CD4-positive, alpha-beta T cell (primary cell): ENCODE results near the gene SLC44A1. TPM values are rescaled to one million over a fixed set of nuclear protein-coding genes. Genes with fewer than 3 reads are reported as not detected.

Source experiments
- ATAC-seq: fragments of 200-7000 bp; cut with Tn5 transposase; one replicate; pipeline ENCODE4 v1.10.0; 2022; ENCODE audit warnings: mild to moderate bottlenecking; ENCODE audit not compliant: poor library complexity
- CTCF ChIA-PET: fragments of 350-600 bp; sonication (Branson Sonifier 250); formaldehyde crosslinking; loops from one replicate; lab custom pipeline; 2021; ENCODE audit warnings: antibody characterized with exemption, inconsistent platforms; lab: Charles Lee
- POLR2A ChIA-PET: fragments of 350-600 bp; sonication (Branson Sonifier 250); formaldehyde crosslinking; loops from one replicate; lab custom pipeline; 2021; ENCODE audit warnings: antibody characterized with exemption, inconsistent platforms; lab: Charles Lee
- DNase-seq, 14 experiments: peaks; one replicate each; pipeline ENCODE4 v3.0.0-alpha.2; 2013 to 2020; ENCODE audit warnings: mixed read lengths in 2 of 14
- H3K27ac ChIP-seq, 2 donors: one replicate each; pipeline versions ENCODE4 v1.5.1 to v1.7.0; 2013; ENCODE audit warnings: low read length in 2 of 2, low read depth in 1 of 2, mild to moderate bottlenecking in 1 of 2
- H3K27me3 ChIP-seq, 2 experiments: 1 replicate in 1 of 2; 2 replicates in 1 of 2; pipeline versions ENCODE4 v1.6.1 to v1.7.0; 2013; ENCODE audit warnings: low read length in 2 of 2, control low read depth in 1 of 2, mild to moderate bottlenecking in 1 of 2, moderate library complexity in 1 of 2; ENCODE audit not compliant: insufficient read depth in 2 of 2, control insufficient read depth in 1 of 2
- H3K36me3 ChIP-seq: one replicate; pipeline ENCODE4 v1.6.1; 2013; ENCODE audit warnings: low read length, control low read depth; ENCODE audit not compliant: insufficient read depth
- H3K4me1 ChIP-seq: one replicate; pipeline ENCODE4 v1.6.1; 2013; ENCODE audit warnings: low read length, control low read depth; ENCODE audit not compliant: insufficient read depth
- H3K4me3 ChIP-seq: one replicate; pipeline ENCODE4 v1.5.1; 2013; ENCODE audit warnings: mild to moderate bottlenecking, low read length, moderate library complexity
- H3K9me3 ChIP-seq, 2 experiments: 1 replicate in 1 of 2; 2 replicates in 1 of 2; pipeline versions ENCODE4 v1.6.1 to v1.7.0; 2013; ENCODE audit warnings: low read length in 2 of 2, mild to moderate bottlenecking in 2 of 2, control low read depth in 1 of 2, moderate library complexity in 1 of 2; ENCODE audit not compliant: control insufficient read depth in 1 of 2, insufficient read depth in 1 of 2
- H3K27ac Mint-ChIP-seq: one replicate; pipeline ENCODE4 v1.8.0; 2020; ENCODE audit warnings: mixed read lengths
- H3K27me3 Mint-ChIP-seq: one replicate; pipeline ENCODE4 v1.8.0; 2021; ENCODE audit warnings: mixed read lengths
- H3K36me3 Mint-ChIP-seq: one replicate; pipeline ENCODE4 v1.8.0; 2021; ENCODE audit warnings: low read depth, mixed read lengths
- H3K4me1 Mint-ChIP-seq: one replicate; pipeline ENCODE4 v1.8.0; 2021; ENCODE audit warnings: low read depth, mixed read lengths
- H3K4me3 Mint-ChIP-seq: one replicate; pipeline ENCODE4 v1.8.0; 2020; ENCODE audit warnings: mild to moderate bottlenecking, mixed read lengths
- H3K9me3 Mint-ChIP-seq: one replicate; pipeline ENCODE4 v1.8.0; 2020; ENCODE audit warnings: mixed read lengths
- intact Hi-C, 2 experiments: fragments of 100-400 bp; cut with DNase I in 1 of 2; cut with micrococcal nuclease in 1 of 2; formaldehyde crosslinking; loops; one replicate each; pipeline versions ENCODE4 v1.15.1 to v1.9.0; 2023 to 2025; cut with DNase I, micrococcal nuclease
- total RNA-seq, 174 experiments: library from RNA in 2 of 174; stranded (reverse) in 2 of 174; gene quantifications; one replicate each; pipeline ENCODE4 v1.2.3 and lab custom pipeline; 2021 to 2026
- TF ChIP-seq, protein P1 (sequence below): fragments of 200-600 bp; IDR thresholded peaks from one replicate; pipeline ENCODE4 v1.8.0; 2022; ENCODE audit warnings: antibody characterized with exemption, mild to moderate bottlenecking

SLC44A1 gene
- total RNA-seq, 2 experiments from 2014 or later: 5.1 to 5.9 TPM

DNA sequence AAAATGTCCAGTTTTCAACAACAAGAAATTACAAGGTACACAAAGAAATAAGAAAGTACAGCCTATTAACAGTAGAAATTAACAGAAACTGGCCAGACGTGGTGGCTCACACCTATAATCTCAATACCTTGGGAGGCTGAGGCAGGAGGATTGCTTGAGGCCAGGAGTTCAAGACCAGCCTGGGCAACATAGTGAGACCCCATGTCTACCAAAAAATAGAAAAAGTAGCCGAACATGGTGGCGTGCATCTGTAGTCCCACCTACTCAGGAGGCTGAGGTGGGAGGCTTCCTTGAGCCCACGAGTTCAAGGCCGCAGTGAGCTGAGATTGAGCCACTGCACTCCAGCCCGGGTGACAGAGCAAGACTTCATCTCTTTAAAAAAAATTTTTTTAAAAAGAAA, 161.9 kb downstream of the SLC44A1 start:
- intact Hi-C loops: loop anchor here in 1 of 2 experiments (5.0 kb wide), 1 partner anchor 414 kb away; no protein-coding TSS in a partner anchor
- H3K4me3 ChIP-seq: no peak overlapping the region
- Mint-ChIP-seq H3K4me1 (peaks cover 33% of the 10 kb centered on the region), H3K36me3 (peaks cover 4% of the 10 kb centered on the region), H3K4me3 (no peak overlapping the region), H3K9me3 (peaks cover 9% of the 10 kb centered on the region), H3K27ac (no peak overlapping the region), H3K27me3 (peaks cover 80% of the 10 kb centered on the region)
- no peak overlapping the region for H3K27ac ChIP-seq
- ChIA-PET CTCF (interaction anchor here (1.1 kb wide), 1 partner anchor 162 kb away, joined by 3 read pairs; the partner anchor contains the start of gene SLC44A1), POLR2A (interaction anchor here (0.8 to 1.9 kb wide), 2 partner anchors 278 to 291 kb away, joined by 3 to 8 read pairs; no protein-coding TSS in a partner anchor)
- peaks cover 25 to 39% of the 10 kb centered on the region in 2 experiments for H3K27me3 ChIP-seq
- H3K9me3 ChIP-seq: peaks cover 10 to 21% of the 10 kb centered on the region in 2 experiments
- no peaks in the 10 kb centered on the region for H3K36me3 ChIP-seq
- no peak for DNase-seq
- peaks cover 24% of the 10 kb centered on the region for H3K4me1 ChIP-seq
- TF ChIP-seq, protein P1, sequence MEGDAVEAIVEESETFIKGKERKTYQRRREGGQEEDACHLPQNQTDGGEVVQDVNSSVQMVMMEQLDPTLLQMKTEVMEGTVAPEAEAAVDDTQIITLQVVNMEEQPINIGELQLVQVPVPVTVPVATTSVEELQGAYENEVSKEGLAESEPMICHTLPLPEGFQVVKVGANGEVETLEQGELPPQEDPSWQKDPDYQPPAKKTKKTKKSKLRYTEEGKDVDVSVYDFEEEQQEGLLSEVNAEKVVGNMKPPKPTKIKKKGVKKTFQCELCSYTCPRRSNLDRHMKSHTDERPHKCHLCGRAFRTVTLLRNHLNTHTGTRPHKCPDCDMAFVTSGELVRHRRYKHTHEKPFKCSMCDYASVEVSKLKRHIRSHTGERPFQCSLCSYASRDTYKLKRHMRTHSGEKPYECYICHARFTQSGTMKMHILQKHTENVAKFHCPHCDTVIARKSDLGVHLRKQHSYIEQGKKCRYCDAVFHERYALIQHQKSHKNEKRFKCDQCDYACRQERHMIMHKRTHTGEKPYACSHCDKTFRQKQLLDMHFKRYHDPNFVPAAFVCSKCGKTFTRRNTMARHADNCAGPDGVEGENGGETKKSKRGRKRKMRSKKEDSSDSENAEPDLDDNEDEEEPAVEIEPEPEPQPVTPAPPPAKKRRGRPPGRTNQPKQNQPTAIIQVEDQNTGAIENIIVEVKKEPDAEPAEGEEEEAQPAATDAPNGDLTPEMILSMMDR: no peak
- ATAC-seq: no peak

DNA sequence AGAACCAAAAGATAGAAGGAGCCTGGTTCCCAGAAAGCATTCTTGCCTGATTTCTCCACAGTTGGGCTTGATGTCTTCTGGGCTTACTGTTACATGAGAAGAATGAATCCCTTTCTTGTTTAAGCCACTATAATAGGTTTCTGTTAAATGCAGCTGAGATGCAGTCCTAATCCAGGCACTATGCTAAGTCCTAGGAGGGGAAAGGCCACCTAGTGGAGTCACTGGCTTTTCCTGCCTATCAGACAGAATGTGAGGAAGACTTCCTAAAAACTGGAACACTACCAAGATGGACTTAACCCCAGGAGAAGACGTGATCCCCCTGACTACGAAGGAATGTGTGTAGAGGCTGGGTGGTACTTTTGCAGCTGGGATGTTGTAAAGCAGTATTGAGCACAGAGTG, 169.1 kb downstream of the SLC44A1 start:
- POLR2A ChIA-PET: interaction anchor here (0.9 kb wide), 1 partner anchor 550 kb away, joined by 3 read pairs; no protein-coding TSS in a partner anchor
- Mint-ChIP-seq H3K4me3 (no peak overlapping the region), H3K27ac (no peak overlapping the region), H3K27me3 (peaks cover 57% of the 10 kb centered on the region), H3K36me3 (no peaks in the 10 kb centered on the region), H3K9me3 (peaks cover 5% of the 10 kb centered on the region), H3K4me1 (peaks cover 4% of the 10 kb centered on the region)
- CTCF ChIA-PET: interaction anchor here (2.9 kb wide), 1 partner anchor 550 kb away, joined by 10 read pairs; no protein-coding TSS in a partner anchor
- TF ChIP-seq, protein P1: no peak
- Histone ChIP-seq H3K27me3 (peaks cover 9 to 25% of the 10 kb centered on the region in 2 experiments), H3K4me1 (peaks cover 3% of the 10 kb centered on the region), H3K27ac (no peak overlapping the region), H3K4me3 (no peak overlapping the region), H3K9me3 (peaks cover 4 to 19% of the 10 kb centered on the region in 2 experiments), H3K36me3 (no peaks in the 10 kb centered on the region)
- DNase-seq (no peak), ATAC-seq (no peak)
- intact Hi-C loops: loop anchor here (10.0 kb wide), 3 partner anchors 609 to 669 kb away; partner anchors contain the start of gene NIPSNAP3A (in 1 of the 2)

DNA sequence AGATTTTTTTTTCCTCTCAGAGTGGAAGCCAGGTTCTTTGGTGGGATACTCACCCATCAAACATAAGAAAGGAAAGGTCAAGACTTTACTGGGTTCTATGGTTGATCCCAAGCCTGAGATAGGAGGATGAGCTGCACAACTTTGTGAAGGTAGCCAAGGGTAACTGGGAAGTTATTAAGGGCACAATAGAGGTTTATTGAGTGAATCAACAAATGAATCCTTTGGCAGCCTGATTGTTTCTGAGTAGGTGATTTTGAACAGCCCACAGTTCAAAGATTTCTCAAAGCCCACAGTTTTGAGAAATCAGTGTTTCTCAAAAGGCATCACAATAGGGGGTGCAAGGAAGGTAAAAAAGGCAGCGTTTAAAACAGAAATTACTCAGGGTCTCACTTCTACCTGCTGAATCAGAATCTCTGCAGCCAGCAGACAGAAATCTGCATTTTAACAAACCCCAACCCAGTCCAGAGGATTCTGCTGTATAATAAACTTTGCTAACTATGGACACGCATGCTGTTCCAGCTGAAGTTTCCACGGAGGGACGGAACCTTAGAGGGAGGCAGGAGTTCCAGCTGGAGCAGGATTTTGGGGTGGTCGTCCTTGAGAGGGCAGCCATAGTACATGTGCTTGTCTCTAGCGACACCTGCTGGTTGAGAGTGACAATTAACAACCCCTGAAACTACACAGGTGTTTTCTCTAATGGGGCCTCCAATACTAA, 170.7 kb downstream of the SLC44A1 start:
- Histone ChIP-seq H3K4me1 (peaks cover 3% of the 10 kb centered on the region), H3K4me3 (no peak overlapping the region), H3K27ac (no peak overlapping the region), H3K36me3 (no peaks in the 10 kb centered on the region), H3K9me3 (peaks cover 0 to 7% of the 10 kb centered on the region in 2 experiments), H3K27me3 (peaks cover 9 to 19% of the 10 kb centered on the region in 2 experiments)
- intact Hi-C loops: loop anchor here (1.0 to 10.0 kb wide), 11 partner anchors 168 to 670 kb away; partner anchors contain the start of gene NIPSNAP3A (in 1 of the 2)
- POLR2A ChIA-PET: no interaction called here
- Mint-ChIP-seq H3K36me3 (no peaks in the 10 kb centered on the region), H3K4me1 (peaks cover 4% of the 10 kb centered on the region), H3K9me3 (peaks cover 2% of the 10 kb centered on the region), H3K4me3 (no peak overlapping the region), H3K27me3 (peaks cover 51% of the 10 kb centered on the region), H3K27ac (no peak overlapping the region)
- CTCF ChIA-PET: interaction anchor here (0.7 to 2.9 kb wide), 7 partner anchors 10 to 551 kb away, joined by 3 to 10 read pairs (median 3); no protein-coding TSS in a partner anchor
- peak; percentile 86 for ATAC-seq
- TF ChIP-seq, protein P1: peak; percentile 94
- DNase-seq: peak; percentile 19 to 84 (median 48)
